Upper lobe of left lung (tissue), 6 donors: ENCODE measurements around the gene OBSCN. TPM values are rescaled to one million over a fixed set of nuclear protein-coding genes. Genes with fewer than 3 reads are reported as not detected.

ENCODE experiments used
- ATAC-seq, 2 donors: fragments of 200-7000 bp; cut with Tn5 transposase; one replicate each; pipeline ENCODE4 v1.9.1; 2022; ENCODE audit warnings: mild to moderate bottlenecking in 2 of 2, moderate library complexity in 2 of 2; ENCODE audit not compliant: low FRiP score in 2 of 2
- DNase-seq, 2 donors: peaks; one replicate each; pipeline ENCODE4 v3.0.0-alpha.2; 2019 to 2020
- H3K27ac ChIP-seq, 4 donors: fragments of 200-600 bp; sonication (generic); one replicate each; pipeline ENCODE4 v1.5.1; 2016 to 2019
- H3K27me3 ChIP-seq, 4 donors: fragments of 200-600 bp; sonication (generic); one replicate each; pipeline ENCODE4 v1.5.1; 2017 to 2019
- H3K36me3 ChIP-seq, 4 donors: fragments of 200-600 bp; sonication (generic); one replicate each; pipeline ENCODE4 v1.5.1; 2016 to 2019
- H3K4me1 ChIP-seq, 4 donors: fragments of 200-600 bp; sonication (generic); one replicate each; pipeline ENCODE4 v1.5.1; 2018 to 2019
- H3K4me3 ChIP-seq, 4 donors: fragments of 200-600 bp; sonication (generic); one replicate each; pipeline ENCODE4 v1.5.1; 2017 to 2019; ENCODE audit warnings: mild to moderate bottlenecking in 2 of 4, moderate library complexity in 1 of 4
- H3K9me3 ChIP-seq, 4 donors: fragments of 200-600 bp; sonication (generic); one replicate each; pipeline ENCODE4 v1.5.1; 2018 to 2019
- EP300 ChIP-seq, 4 donors: sonication (generic); formaldehyde crosslinking; IDR thresholded peaks; one replicate each; pipeline ENCODE4 v1.5.1; 2017; ENCODE audit warnings: antibody characterized with exemption in 4 of 4, control low read depth in 2 of 4
- POLR2A ChIP-seq, 4 donors: fragments of 450-650 bp; IDR thresholded peaks; one replicate each; pipeline ENCODE4 v1.5.1; 2016 to 2017; ENCODE audit warnings: antibody characterized with exemption in 4 of 4, mild to moderate bottlenecking in 2 of 4
- POLR2AphosphoS5 ChIP-seq, 2 donors: sonication (generic); formaldehyde crosslinking; IDR thresholded peaks; one replicate each; pipeline ENCODE4 v1.5.1; 2017; ENCODE audit warnings: antibody characterized with exemption in 2 of 2
- WGBS, 2 donors: methylation state at CpG; one replicate each; pipeline ENCODE4 v1.1.5; 2017 to 2018; 5-methylcytosine and 5-hydroxymethylcytosine counted together
- total RNA-seq, 6 donors: library from RNA; depleted of rRNA in 4 of 6; stranded (reverse); fragments of >200 nt in 4 of 6; gene quantifications; one replicate each; pipeline versions ENCODE4 v1.1.0 to v1.2.1, GENCODE V29; 2016 to 2021
- TF ChIP-seq, protein P1 (sequence below), 6 experiments: fragments of 450-650 bp in 4 of 6; fragments of 200-600 bp in 2 of 6; sonication (generic) in 2 of 6; IDR thresholded peaks; one replicate each; pipeline ENCODE4 v1.5.1; 2016 to 2019; ENCODE audit warnings: antibody characterized with exemption in 6 of 6
- donor health status: DM: no; HTN: no; CAD: no; lungs with moderate emphysema.
- donor health status: DM: no; HTN: yes; CAD: no; lungs with severe emphysema.

The OBSCN gene, protein sequence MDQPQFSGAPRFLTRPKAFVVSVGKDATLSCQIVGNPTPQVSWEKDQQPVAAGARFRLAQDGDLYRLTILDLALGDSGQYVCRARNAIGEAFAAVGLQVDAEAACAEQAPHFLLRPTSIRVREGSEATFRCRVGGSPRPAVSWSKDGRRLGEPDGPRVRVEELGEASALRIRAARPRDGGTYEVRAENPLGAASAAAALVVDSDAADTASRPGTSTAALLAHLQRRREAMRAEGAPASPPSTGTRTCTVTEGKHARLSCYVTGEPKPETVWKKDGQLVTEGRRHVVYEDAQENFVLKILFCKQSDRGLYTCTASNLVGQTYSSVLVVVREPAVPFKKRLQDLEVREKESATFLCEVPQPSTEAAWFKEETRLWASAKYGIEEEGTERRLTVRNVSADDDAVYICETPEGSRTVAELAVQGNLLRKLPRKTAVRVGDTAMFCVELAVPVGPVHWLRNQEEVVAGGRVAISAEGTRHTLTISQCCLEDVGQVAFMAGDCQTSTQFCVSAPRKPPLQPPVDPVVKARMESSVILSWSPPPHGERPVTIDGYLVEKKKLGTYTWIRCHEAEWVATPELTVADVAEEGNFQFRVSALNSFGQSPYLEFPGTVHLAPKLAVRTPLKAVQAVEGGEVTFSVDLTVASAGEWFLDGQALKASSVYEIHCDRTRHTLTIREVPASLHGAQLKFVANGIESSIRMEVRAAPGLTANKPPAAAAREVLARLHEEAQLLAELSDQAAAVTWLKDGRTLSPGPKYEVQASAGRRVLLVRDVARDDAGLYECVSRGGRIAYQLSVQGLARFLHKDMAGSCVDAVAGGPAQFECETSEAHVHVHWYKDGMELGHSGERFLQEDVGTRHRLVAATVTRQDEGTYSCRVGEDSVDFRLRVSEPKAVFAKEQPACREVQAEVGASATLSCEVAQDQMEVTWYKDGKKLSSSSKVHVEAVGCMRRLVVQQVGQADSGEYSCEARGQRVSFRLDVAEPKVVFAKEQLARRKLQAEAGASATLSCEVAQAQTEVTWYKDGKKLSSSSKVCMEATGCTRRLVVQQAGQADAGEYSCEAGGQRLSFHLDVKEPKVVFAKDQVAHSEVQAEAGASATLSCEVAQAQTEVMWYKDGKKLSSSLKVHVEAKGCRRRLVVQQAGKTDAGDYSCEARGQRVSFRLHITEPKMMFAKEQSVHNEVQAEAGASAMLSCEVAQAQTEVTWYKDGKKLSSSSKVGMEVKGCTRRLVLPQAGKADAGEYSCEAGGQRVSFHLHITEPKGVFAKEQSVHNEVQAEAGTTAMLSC (N-terminal part only)
- total RNA-seq: 100 to 1,000 TPM in 1 of 6 donors, 10 to 100 TPM in 5; 15.7 to 160 (median 47.0) TPM

DNA sequence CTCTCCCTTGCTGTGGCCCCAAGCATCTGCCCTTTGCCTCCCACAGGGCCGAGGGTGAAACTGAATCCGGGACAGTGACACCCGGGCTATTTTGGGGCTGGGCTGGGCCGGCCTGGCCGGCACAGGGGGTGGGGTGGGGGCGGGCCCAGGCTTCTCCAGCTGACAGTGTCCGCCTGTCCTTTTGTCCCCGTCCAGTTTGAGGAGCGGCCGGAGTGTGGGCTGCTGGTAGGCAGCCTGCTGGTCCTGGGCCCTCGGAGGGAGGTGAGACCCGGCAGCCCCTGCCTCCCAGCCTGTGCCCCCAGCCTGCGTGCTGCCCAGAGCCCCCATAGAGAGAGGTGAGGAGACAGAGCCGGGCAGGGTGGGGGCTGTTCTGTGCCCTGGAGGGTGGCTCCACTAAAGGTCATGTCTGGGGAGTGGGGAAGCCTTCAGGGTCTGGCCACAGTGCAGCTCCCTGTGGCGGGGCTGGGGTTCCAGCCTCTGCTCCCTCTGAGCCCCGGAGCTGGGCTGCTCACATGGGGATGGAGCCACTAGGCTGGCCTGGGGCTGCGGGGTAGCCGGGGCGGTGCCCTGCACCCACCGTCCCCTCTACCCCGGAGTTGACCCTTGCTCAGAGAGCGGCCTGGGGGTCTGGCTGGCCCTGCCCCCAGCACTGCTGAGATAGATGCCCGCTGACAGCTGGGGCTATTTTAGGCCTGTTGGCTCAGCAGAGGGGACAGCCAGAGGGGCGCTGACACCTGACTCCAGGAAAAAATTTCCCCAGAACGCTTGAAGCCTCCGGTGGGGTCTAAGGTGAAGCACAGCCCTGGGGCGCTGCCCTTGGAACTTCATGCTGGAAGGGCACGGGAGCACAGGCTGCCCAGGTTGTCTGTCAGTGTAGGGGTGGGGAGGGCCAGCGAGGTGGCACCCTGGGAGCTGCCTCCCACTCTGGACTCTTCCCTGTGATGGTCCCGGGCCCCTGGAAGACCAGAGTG, at the start of gene OBSCN:
Gene OBSCN (plus strand): TSS at position 194 of the 971 bp plus-strand sequence. CDS start 3,740 bp downstream, outside the sequence.
- Histone ChIP-seq H3K27me3 (no peaks in the 10 kb centered on the region), H3K27ac (peak within 1 kb of the TSS in 2 of 4 donors; percentile 10 to 35), H3K9me3 (no peaks in the 10 kb centered on the region), H3K36me3 (peaks cover 0 to 3% (median 0%) of the 10 kb centered on the region in 4 donors), H3K4me3 (peak within 1 kb of the TSS in 3 of 4 donors; percentile 9 to 17 (median 14)), H3K4me1 (peaks cover 6 to 16% (median 10%) of the 10 kb centered on the region in 4 donors)
- ATAC-seq (no peak), DNase-seq (peak in 1 of 2 donors; percentile 75)
- 56 to 58% methylated on average over 18 to 27 of the region's 30 CpGs for WGBS, 2 donors
- TF ChIP-seq, protein P1, sequence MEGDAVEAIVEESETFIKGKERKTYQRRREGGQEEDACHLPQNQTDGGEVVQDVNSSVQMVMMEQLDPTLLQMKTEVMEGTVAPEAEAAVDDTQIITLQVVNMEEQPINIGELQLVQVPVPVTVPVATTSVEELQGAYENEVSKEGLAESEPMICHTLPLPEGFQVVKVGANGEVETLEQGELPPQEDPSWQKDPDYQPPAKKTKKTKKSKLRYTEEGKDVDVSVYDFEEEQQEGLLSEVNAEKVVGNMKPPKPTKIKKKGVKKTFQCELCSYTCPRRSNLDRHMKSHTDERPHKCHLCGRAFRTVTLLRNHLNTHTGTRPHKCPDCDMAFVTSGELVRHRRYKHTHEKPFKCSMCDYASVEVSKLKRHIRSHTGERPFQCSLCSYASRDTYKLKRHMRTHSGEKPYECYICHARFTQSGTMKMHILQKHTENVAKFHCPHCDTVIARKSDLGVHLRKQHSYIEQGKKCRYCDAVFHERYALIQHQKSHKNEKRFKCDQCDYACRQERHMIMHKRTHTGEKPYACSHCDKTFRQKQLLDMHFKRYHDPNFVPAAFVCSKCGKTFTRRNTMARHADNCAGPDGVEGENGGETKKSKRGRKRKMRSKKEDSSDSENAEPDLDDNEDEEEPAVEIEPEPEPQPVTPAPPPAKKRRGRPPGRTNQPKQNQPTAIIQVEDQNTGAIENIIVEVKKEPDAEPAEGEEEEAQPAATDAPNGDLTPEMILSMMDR (IDR thresholded peaks at IDR 0.05): no peak
- no peak for TF ChIP-seq POLR2A (IDR thresholded peaks at IDR 0.05)
- TF ChIP-seq EP300 (IDR thresholded peaks at IDR 0.05): no peak
- TF ChIP-seq POLR2AphosphoS5 (IDR thresholded peaks at IDR 0.05): no peak

DNA sequence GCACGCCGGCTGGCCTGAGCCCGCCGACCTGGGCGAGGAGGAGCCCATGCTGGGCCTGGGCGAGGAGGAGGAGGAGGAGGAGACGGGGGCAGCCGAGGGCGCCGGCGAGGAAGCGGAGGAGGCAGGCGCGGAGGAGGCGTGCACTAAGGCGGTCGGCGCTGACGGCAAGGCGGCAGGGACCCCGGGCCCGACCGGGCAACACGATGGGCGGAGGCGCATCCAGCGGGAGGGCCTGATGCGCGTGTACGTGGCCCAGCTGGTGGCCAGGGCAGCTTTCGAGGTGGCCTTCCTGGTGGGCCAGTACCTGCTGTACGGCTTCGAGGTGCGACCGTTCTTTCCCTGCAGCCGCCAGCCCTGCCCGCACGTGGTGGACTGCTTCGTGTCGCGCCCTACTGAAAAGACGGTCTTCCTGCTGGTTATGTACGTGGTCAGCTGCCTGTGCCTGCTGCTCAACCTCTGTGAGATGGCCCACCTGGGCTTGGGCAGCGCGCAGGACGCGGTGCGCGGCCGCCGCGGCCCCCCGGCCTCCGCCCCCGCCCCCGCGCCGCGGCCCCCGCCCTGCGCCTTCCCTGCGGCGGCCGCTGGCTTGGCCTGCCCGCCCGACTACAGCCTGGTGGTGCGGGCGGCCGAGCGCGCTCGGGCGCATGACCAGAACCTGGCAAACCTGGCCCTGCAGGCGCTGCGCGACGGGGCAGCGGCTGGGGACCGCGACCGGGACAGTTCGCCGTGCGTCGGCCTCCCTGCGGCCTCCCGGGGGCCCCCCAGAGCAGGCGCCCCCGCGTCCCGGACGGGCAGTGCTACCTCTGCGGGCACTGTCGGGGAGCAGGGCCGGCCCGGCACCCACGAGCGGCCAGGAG, 49.5 kb upstream of the OBSCN start:
- no peak overlapping the region for H3K27ac ChIP-seq
- H3K4me3 ChIP-seq: no peak overlapping the region
- H3K27me3 ChIP-seq: peaks cover 0 to 7% (median 0%) of the 10 kb centered on the region in 4 donors
- DNase-seq (peak in 1 of 2 donors; percentile 83), ATAC-seq (no peak)
- peaks cover 23 to 45% (median 32%) of the 10 kb centered on the region in 4 donors for H3K4me1 ChIP-seq
- H3K9me3 ChIP-seq: no peaks in the 10 kb centered on the region
- 80% methylated on average over 45 to 78 of the region's 98 CpGs for WGBS, 2 donors
- no peak for TF ChIP-seq EP300 (IDR thresholded peaks at IDR 0.05)
- TF ChIP-seq POLR2A (IDR thresholded peaks at IDR 0.05): no peak
- TF ChIP-seq, protein P1 (IDR thresholded peaks at IDR 0.05): no peak
- no peak for TF ChIP-seq POLR2AphosphoS5 (IDR thresholded peaks at IDR 0.05)
- peaks cover 0 to 4% (median 0%) of the 10 kb centered on the region in 4 donors for H3K36me3 ChIP-seq

DNA sequence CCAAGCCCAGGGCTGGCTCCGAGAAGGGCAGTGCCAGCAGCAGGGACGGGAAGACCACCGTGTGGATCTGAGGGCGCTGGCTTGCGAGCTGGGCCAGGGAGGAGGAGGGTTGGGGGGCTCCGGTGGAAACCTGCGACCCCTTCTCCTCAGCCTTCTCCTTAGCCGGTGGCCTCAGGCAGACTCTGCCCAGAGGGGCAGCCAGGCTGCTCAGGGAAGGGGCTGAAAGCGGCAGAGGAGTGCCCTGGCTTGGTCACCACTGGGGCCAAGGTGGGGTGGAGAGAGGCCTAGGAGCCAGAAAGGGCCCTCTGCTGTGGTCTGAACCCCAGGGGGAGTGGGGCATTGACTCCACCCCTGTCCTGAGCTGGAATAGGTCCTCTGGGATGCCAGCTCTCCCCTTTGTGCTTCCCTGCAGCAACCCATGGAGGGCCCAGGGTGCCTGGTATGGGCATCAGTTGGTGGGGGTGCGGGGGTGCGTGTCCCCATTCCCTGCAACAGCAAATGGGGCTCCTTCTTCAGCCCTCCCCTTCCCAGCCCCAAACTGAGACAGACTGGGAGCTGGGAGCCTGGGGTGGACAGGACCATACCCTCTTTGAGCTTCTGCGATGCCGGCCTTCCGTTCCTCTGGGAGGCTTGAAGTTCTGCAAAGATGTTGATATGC, 48.7 kb upstream of the OBSCN start:
- 85 to 90% methylated on average over 2 to 12 of the region's 14 CpGs for WGBS, 2 donors
- Histone ChIP-seq H3K4me1 (peaks cover 23 to 51% (median 39%) of the 10 kb centered on the region in 4 donors), H3K9me3 (no peaks in the 10 kb centered on the region), H3K36me3 (peaks cover 0 to 4% (median 0%) of the 10 kb centered on the region in 4 donors), H3K27ac (no peak overlapping the region), H3K27me3 (peaks cover 0 to 7% (median 0%) of the 10 kb centered on the region in 4 donors), H3K4me3 (no peak overlapping the region)
- ATAC-seq: no peak
- DNase-seq: no peak
- TF ChIP-seq POLR2AphosphoS5 (IDR thresholded peaks at IDR 0.05) (no peak), EP300 (IDR thresholded peaks at IDR 0.05) (no peak), POLR2A (IDR thresholded peaks at IDR 0.05) (no peak)
- TF ChIP-seq, protein P1 (IDR thresholded peaks at IDR 0.05): no peak
